PFSK-1 (cell line): ENCODE data around the gene PDE2A.

Experiments used
- FOXP2 ChIP-seq: optimal IDR thresholded peaks from 2 replicates; pipeline ENCODE3; 2011; ENCODE audit warnings: borderline replicate concordance, control low read depth, inconsistent platforms; ENCODE audit not compliant: insufficient read depth; ENCODE audit errors: extremely low read length, extremely low read depth
- POLR2AphosphoS5 ChIP-seq: IDR thresholded peaks from 2 replicates; pipeline ENCODE4 v1.6.1; 2012; ENCODE audit warnings: low read depth, mild to moderate bottlenecking, control low read depth, low read length, moderate library complexity
- REST ChIP-seq, 2 experiments: IDR thresholded peaks; 2 replicates each; pipeline versions ENCODE4 v1.6.1 to v1.8.0; 2011 to 2012; ENCODE audit warnings: low read depth in 2 of 2, low read length in 2 of 2, control low read depth in 1 of 2, inconsistent platforms in 1 of 2, mild to moderate bottlenecking in 1 of 2, moderate library complexity in 1 of 2; ENCODE audit not compliant: insufficient read depth in 1 of 2
- SIN3A ChIP-seq: IDR thresholded peaks from 2 replicates; pipeline ENCODE4 v1.6.1; 2012; ENCODE audit warnings: mild to moderate bottlenecking, low read length, moderate library complexity, borderline replicate concordance; ENCODE audit not compliant: insufficient read depth
- TAF1 ChIP-seq: IDR thresholded peaks from 2 replicates; pipeline ENCODE4 v1.6.1; 2012; ENCODE audit warnings: low read length, control low read depth, borderline replicate concordance; ENCODE audit not compliant: insufficient read depth

The PDE2A gene

GRCh38 chr11:72583616-72584292 is 90.5 kb downstream of the PDE2A start:
- TF ChIP-seq REST (IDR thresholded peaks at IDR 0.05; ENCODE audit: insufficient read depth in 1 of 2, low read depth in 2 of 2, low read length in 2 of 2) (no peak), POLR2AphosphoS5 (no peak), SIN3A (no peak), TAF1 (no peak), FOXP2 (no peak)

GRCh38 chr11:72583177-72583553 is 91.1 kb downstream of the PDE2A start:
- TF ChIP-seq REST (IDR thresholded peaks at IDR 0.05; ENCODE audit: insufficient read depth in 1 of 2, low read depth in 2 of 2, low read length in 2 of 2) (no peak), POLR2AphosphoS5 (no peak), SIN3A (no peak), TAF1 (no peak), FOXP2 (no peak)

GRCh38 chr11:72582206-72583176 is 91.7 kb downstream of the PDE2A start:
- TF ChIP-seq REST (IDR thresholded peaks at IDR 0.05; ENCODE audit: insufficient read depth in 1 of 2, low read depth in 2 of 2, low read length in 2 of 2) (no peak), FOXP2 (no peak)

GRCh38 chr11:72581067-72581466 is 93.2 kb downstream of the PDE2A start:
- no peak for TF ChIP-seq POLR2AphosphoS5
- TF ChIP-seq TAF1, result no peak
- no peak for TF ChIP-seq FOXP2
- no peak for TF ChIP-seq SIN3A
- TF ChIP-seq REST (IDR thresholded peaks at IDR 0.05; ENCODE audit: insufficient read depth in 1 of 2, low read depth in 2 of 2, low read length in 2 of 2), result no peak
